Measurements from ENCODE around the gene CDKN2D. TPM values are rescaled to one million over a fixed set of nuclear protein-coding genes. Genes with fewer than 3 reads are reported as not detected.

Gene CDKN2D
- total RNA-seq, 1 donor from 2014 or later = 5.4 TPM

GRCh38 chr19:10555610-10555973, 13.2 kb downstream of the CDKN2D start:
- Mint-ChIP-seq H3K9me3 (ENCODE audit: unreplicated experiment) (no peaks in the 10 kb centered on the region), H3K4me1 (ENCODE audit: low read depth, unreplicated experiment) (no peaks in the 10 kb centered on the region), H3K36me3 (ENCODE audit: low read depth, unreplicated experiment) (peaks cover 12% of the 10 kb centered on the region), H3K4me3 (ENCODE audit: unreplicated experiment) (no peak overlapping the region), H3K27me3 (ENCODE audit: low read depth, unreplicated experiment) (no peaks in the 10 kb centered on the region), H3K27ac (ENCODE audit: unreplicated experiment) (no peak overlapping the region)
- H3K27me3 ChIP-seq (ENCODE audit: insufficient read depth, low read length) = no peaks in the 10 kb centered on the region
- no peak for TF ChIP-seq EZH2 (IDR thresholded peaks at IDR 0.05; ENCODE audit: insufficient read depth, low read length)
- TF ChIP-seq CTCF (IDR thresholded peaks at IDR 0.05; ENCODE audit: insufficient read depth, low read depth, low read length) = no peak
- FAIRE-seq (no peak), DNase-seq (ENCODE audit: low read depth) (no peak)
- no peaks in the 10 kb centered on the region for H3K9me3 ChIP-seq (ENCODE audit: insufficient read depth, low read depth, low read length)
- peaks cover 13% of the 10 kb centered on the region for H3K36me3 ChIP-seq (ENCODE audit: insufficient read depth, low read length)
- no peak overlapping the region for H3K4me2 ChIP-seq (ENCODE audit: low read length)
- H2AFZ ChIP-seq (ENCODE audit: low read depth, low read length) = no peak overlapping the region
- H3K9ac ChIP-seq (ENCODE audit: low read length) = no peak overlapping the region
- H3K4me1 ChIP-seq (ENCODE audit: insufficient read depth, low read length) = no peaks in the 10 kb centered on the region
- H3K4me3 ChIP-seq (ENCODE audit: insufficient read depth, low read depth, low read length) = no peak overlapping the region
- peaks cover 21% of the 10 kb centered on the region for H4K20me1 ChIP-seq (ENCODE audit: insufficient read depth, low read length)
- H3K79me2 ChIP-seq (ENCODE audit: insufficient read depth, low read length) = no peaks in the 10 kb centered on the region
- H3K27ac ChIP-seq (ENCODE audit: low read depth, low read length) = no peak overlapping the region

DNA sequence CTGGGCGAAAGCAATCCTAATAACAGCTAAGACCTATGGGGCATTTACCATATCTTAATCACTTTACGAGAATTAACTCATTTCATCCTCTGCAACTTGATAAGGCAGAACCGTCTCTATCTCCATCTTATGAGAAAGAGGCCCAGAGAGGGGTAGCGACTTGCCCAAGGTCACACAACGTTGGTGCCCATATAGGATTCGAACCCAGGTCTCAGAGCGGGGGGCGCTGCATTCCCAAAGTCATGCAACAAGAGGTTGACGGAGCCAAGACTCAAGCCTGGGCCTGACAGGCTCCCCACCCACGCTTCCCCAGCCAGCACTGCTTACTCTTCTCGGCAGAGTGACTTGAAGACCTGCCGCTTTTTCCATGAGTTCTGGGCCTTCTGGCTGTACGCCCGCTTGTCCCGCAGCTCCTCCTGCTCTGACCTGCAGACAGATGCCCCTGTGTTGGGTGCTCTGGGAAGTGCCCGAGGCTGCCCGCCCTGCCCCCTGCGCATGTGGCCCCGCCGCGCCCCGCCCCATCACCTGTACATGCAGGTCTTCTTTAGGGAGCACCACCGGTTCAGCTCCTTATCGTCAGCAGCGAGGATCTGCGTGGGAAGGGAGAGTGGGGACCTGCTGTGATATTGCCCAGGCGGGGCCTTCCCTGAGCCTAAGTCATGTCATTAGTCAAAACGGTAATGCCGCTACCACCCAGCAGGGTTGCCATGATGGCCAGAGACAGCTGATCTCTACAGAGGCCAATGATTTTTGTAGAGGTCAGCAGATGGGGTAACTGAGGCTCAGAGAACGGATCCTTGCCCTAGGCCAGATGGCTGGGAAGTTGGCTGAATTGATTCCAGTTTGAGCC, 13.8 kb downstream of the CDKN2D start:
- peaks cover 25% of the 10 kb centered on the region for H4K20me1 ChIP-seq (ENCODE audit: insufficient read depth, low read length)
- H3K79me2 ChIP-seq (ENCODE audit: insufficient read depth, low read length) = no peaks in the 10 kb centered on the region
- Mint-ChIP-seq H3K27me3 (ENCODE audit: low read depth, unreplicated experiment) (no peaks in the 10 kb centered on the region), H3K27ac (ENCODE audit: unreplicated experiment) (no peak overlapping the region), H3K4me1 (ENCODE audit: low read depth, unreplicated experiment) (no peaks in the 10 kb centered on the region), H3K36me3 (ENCODE audit: low read depth, unreplicated experiment) (peaks cover 14% of the 10 kb centered on the region), H3K9me3 (ENCODE audit: unreplicated experiment) (no peaks in the 10 kb centered on the region), H3K4me3 (ENCODE audit: unreplicated experiment) (no peak overlapping the region)
- H3K4me1 ChIP-seq (ENCODE audit: insufficient read depth, low read length) = no peaks in the 10 kb centered on the region
- DNase-seq (ENCODE audit: low read depth) (no peak), FAIRE-seq (no peak)
- no peak overlapping the region for H3K27ac ChIP-seq (ENCODE audit: low read depth, low read length)
- no peak overlapping the region for H3K9ac ChIP-seq (ENCODE audit: low read length)
- H3K9me3 ChIP-seq (ENCODE audit: insufficient read depth, low read depth, low read length) = no peaks in the 10 kb centered on the region
- peaks cover 15% of the 10 kb centered on the region for H3K36me3 ChIP-seq (ENCODE audit: insufficient read depth, low read length)
- H3K4me3 ChIP-seq (ENCODE audit: insufficient read depth, low read depth, low read length) = no peak overlapping the region
- H3K4me2 ChIP-seq (ENCODE audit: low read length) = no peak overlapping the region
- H3K27me3 ChIP-seq (ENCODE audit: insufficient read depth, low read length) = no peaks in the 10 kb centered on the region
- no peak overlapping the region for H2AFZ ChIP-seq (ENCODE audit: low read depth, low read length)
- TF ChIP-seq EZH2 (IDR thresholded peaks at IDR 0.05; ENCODE audit: insufficient read depth, low read length) = no peak
- TF ChIP-seq CTCF (IDR thresholded peaks at IDR 0.05; ENCODE audit: insufficient read depth, low read depth, low read length) = no peak

- Histone ChIP-seq H3K79me2 (ENCODE audit: insufficient read depth, low read length) (no peaks in the 10 kb centered on the region), H3K4me3 (ENCODE audit: insufficient read depth, low read depth, low read length) (no peak overlapping the region), H2AFZ (ENCODE audit: low read depth, low read length) (no peak overlapping the region), H3K4me1 (ENCODE audit: insufficient read depth, low read length) (no peaks in the 10 kb centered on the region), H4K20me1 (ENCODE audit: insufficient read depth, low read length) (peaks cover 25% of the 10 kb centered on the region), H3K9me3 (ENCODE audit: insufficient read depth, low read depth, low read length) (no peaks in the 10 kb centered on the region), H3K9ac (ENCODE audit: low read length) (no peak overlapping the region), H3K36me3 (ENCODE audit: insufficient read depth, low read length) (peaks cover 11% of the 10 kb centered on the region), H3K27me3 (ENCODE audit: insufficient read depth, low read length) (no peaks in the 10 kb centered on the region), H3K4me2 (ENCODE audit: low read length) (no peak overlapping the region), H3K27ac (ENCODE audit: low read depth, low read length) (no peak overlapping the region)
- peaks cover 17% of the 10 kb centered on the region for H3K36me3 Mint-ChIP-seq (ENCODE audit: low read depth, unreplicated experiment)
- no peak overlapping the region for H3K4me3 Mint-ChIP-seq (ENCODE audit: unreplicated experiment)
- H3K9me3 Mint-ChIP-seq (ENCODE audit: unreplicated experiment) = no peaks in the 10 kb centered on the region
- DNase-seq (ENCODE audit: low read depth) = no peak
- TF ChIP-seq CTCF (IDR thresholded peaks at IDR 0.05; ENCODE audit: insufficient read depth, low read depth, low read length) (no peak), EZH2 (IDR thresholded peaks at IDR 0.05; ENCODE audit: insufficient read depth, low read length) (no peak)
- H3K27ac Mint-ChIP-seq (ENCODE audit: unreplicated experiment) = no peak overlapping the region
- no peaks in the 10 kb centered on the region for H3K4me1 Mint-ChIP-seq (ENCODE audit: low read depth, unreplicated experiment)
- FAIRE-seq = no peak
- H3K27me3 Mint-ChIP-seq (ENCODE audit: low read depth, unreplicated experiment) = no peaks in the 10 kb centered on the region
These were observed 14.8 kb downstream of the CDKN2D start for GRCh38 chr19:10553943-10554381.
